WTC11 (cell line): ENCODE data around the gene IFITM10. TPM values are rescaled to one million over a fixed set of nuclear protein-coding genes. Genes with fewer than 3 reads are reported as not detected.

ENCODE experiments used
- ATAC-seq: fragments of 200-7000 bp; cut with Tn5 transposase; 2 replicates; pipeline ENCODE4 v1.10.0; 2021; ENCODE audit warnings: mild to moderate bottlenecking, moderate library complexity
- CTCF ChIA-PET: fragments of 300-600 bp; sonication (Branson Sonifier 250); formaldehyde crosslinking; loops from one replicate; lab custom pipeline; 2021; ENCODE audit warnings: antibody characterized with exemption; lab: Charles Lee
- POLR2A ChIA-PET: fragments of 350-600 bp; sonication (Branson Sonifier 250); formaldehyde crosslinking; loops from one replicate; lab custom pipeline; 2021; ENCODE audit warnings: antibody characterized with exemption; lab: Charles Lee
- DNase-seq: peaks from one replicate; pipeline ENCODE4 v3.0.0; 2021; ENCODE audit warnings: low spot score
- H3K27ac Mint-ChIP-seq: 2 replicates; pipeline ENCODE4 v1.8.0; 2021; ENCODE audit warnings: mixed read lengths
- H3K27me3 Mint-ChIP-seq: 2 replicates; pipeline ENCODE4 v1.8.0; 2021; ENCODE audit warnings: low read depth, mild to moderate bottlenecking, moderate library complexity, mixed read lengths
- H3K36me3 Mint-ChIP-seq: 2 replicates; pipeline ENCODE4 v1.8.0; 2021; ENCODE audit warnings: mixed read lengths
- H3K4me1 Mint-ChIP-seq: 2 replicates; pipeline ENCODE4 v1.8.0; 2022; ENCODE audit warnings: mixed read lengths
- H3K4me3 Mint-ChIP-seq: 2 replicates; pipeline ENCODE4 v1.8.0; 2021; ENCODE audit warnings: mild to moderate bottlenecking, moderate library complexity, mixed read lengths
- H3K9me3 Mint-ChIP-seq: 2 replicates; pipeline ENCODE4 v1.8.0; 2021; ENCODE audit warnings: mixed read lengths
- AR ChIP-seq: fragments of 250-450 bp; sonication (Bioruptor Pico); IDR thresholded peaks from 2 replicates; pipeline ENCODE4 v1.9.0; 2021; ENCODE audit warnings: mild to moderate bottlenecking
- ARID4B ChIP-seq: sonication (generic); formaldehyde crosslinking; IDR thresholded peaks from 2 replicates; pipeline ENCODE4 v1.8.0; 2023; ENCODE audit warnings: missing genetic modification reagents, mild to moderate bottlenecking, borderline replicate concordance
- CDX4 ChIP-seq: fragments of 250-450 bp; sonication (Bioruptor Pico); IDR thresholded peaks from 2 replicates; pipeline ENCODE4 v1.9.0; 2021; ENCODE audit warnings: moderate library complexity, mild to moderate bottlenecking, inconsistent platforms, borderline replicate concordance
- CREB1 ChIP-seq: sonication (generic); formaldehyde crosslinking; IDR thresholded peaks from 2 replicates; pipeline ENCODE4 v1.8.0; 2023; ENCODE audit warnings: mild to moderate bottlenecking, missing genetic modification reagents
- E2F4 ChIP-seq: sonication (generic); formaldehyde crosslinking; IDR thresholded peaks from 2 replicates; pipeline ENCODE4 v1.8.1; 2022; ENCODE audit warnings: low read depth, mild to moderate bottlenecking, moderate library complexity, missing genetic modification reagents, borderline replicate concordance
- GRHL2 ChIP-seq: fragments of 250-450 bp; sonication (Bioruptor Pico); IDR thresholded peaks from 2 replicates; pipeline ENCODE4 v1.8.0; 2022; ENCODE audit warnings: mild to moderate bottlenecking, moderate library complexity; ENCODE audit not compliant: insufficient replicate concordance, severe bottlenecking
- HMGA2 ChIP-seq: fragments of 250-450 bp; sonication (Bioruptor Pico); IDR thresholded peaks from 2 replicates; pipeline ENCODE4 v1.4.0; 2021; ENCODE audit warnings: mild to moderate bottlenecking, moderate library complexity
- JUN ChIP-seq: sonication (generic); formaldehyde crosslinking; IDR thresholded peaks from 2 replicates; pipeline ENCODE4 v1.8.0; 2023; ENCODE audit warnings: mild to moderate bottlenecking, missing genetic modification reagents
- MAX ChIP-seq: sonication (generic); formaldehyde crosslinking; IDR thresholded peaks from 2 replicates; pipeline ENCODE4 v1.8.0; 2022; ENCODE audit warnings: mild to moderate bottlenecking, missing genetic modification reagents
- NR1H2 ChIP-seq: sonication (generic); formaldehyde crosslinking; IDR thresholded peaks from 2 replicates; pipeline ENCODE4 v1.9.0; 2021; ENCODE audit warnings: mild to moderate bottlenecking, moderate library complexity, missing genetic modification reagents
- OVOL2 ChIP-seq: fragments of 250-450 bp; sonication (Bioruptor Pico); IDR thresholded peaks from 2 replicates; pipeline ENCODE4 v1.9.0; 2021; ENCODE audit warnings: mild to moderate bottlenecking, borderline replicate concordance
- PRRX2 ChIP-seq: fragments of 250-450 bp; sonication (Bioruptor Pico); IDR thresholded peaks from 2 replicates; pipeline ENCODE4 v1.8.0; 2021; ENCODE audit warnings: mild to moderate bottlenecking
- ZBTB21 ChIP-seq: sonication (generic); formaldehyde crosslinking; IDR thresholded peaks from 2 replicates; pipeline ENCODE4 v1.8.1; 2023; ENCODE audit warnings: mild to moderate bottlenecking, missing genetic modification reagents, borderline replicate concordance
- ZNF138 ChIP-seq: sonication (generic); formaldehyde crosslinking; conservative IDR thresholded peaks from 2 replicates; pipeline ENCODE4 v1.8.1; 2022; ENCODE audit warnings: mild to moderate bottlenecking, moderate library complexity, missing genetic modification reagents
- ZNF317 ChIP-seq: sonication (generic); formaldehyde crosslinking; IDR thresholded peaks from 2 replicates; pipeline ENCODE4 v1.8.1; 2023; ENCODE audit warnings: low read depth, mild to moderate bottlenecking, moderate library complexity, missing genetic modification reagents, borderline replicate concordance
- ZNF416 ChIP-seq: fragments of 250-450 bp; sonication (Bioruptor Pico); IDR thresholded peaks from 2 replicates; pipeline ENCODE4 v1.9.0; 2021; ENCODE audit warnings: mild to moderate bottlenecking, inconsistent platforms
- ZNF423 ChIP-seq: fragments of 250-450 bp; sonication (Bioruptor Pico); IDR thresholded peaks from 2 replicates; pipeline ENCODE4 v2.1.2; 2022; ENCODE audit warnings: mild to moderate bottlenecking, moderate library complexity
- ZNF532 ChIP-seq: fragments of 250-450 bp; sonication (Bioruptor Pico); IDR thresholded peaks from 2 replicates; pipeline ENCODE4 v1.9.0; 2021; ENCODE audit warnings: mild to moderate bottlenecking, borderline replicate concordance
- ZSCAN18 ChIP-seq: fragments of 250-450 bp; sonication (Bioruptor Pico); IDR thresholded peaks from 2 replicates; pipeline ENCODE4 v2.1.2; 2022; ENCODE audit warnings: mild to moderate bottlenecking, moderate library complexity
- total RNA-seq: library from RNA; stranded (reverse); gene quantifications from 3 replicates; pipeline ENCODE4 v1.2.3, GENCODE V29; 2021

Gene IFITM10
- total RNA-seq, 1 experiment from 2014 or later, result 1.7 TPM

GRCh38 chr11:1744891-1745700, 5.3 kb downstream of the IFITM10 start (continued):
- TF ChIP-seq NR1H2 (CRISPR knock-in tag), result no peak
- TF ChIP-seq ZNF138 (CRISPR knock-in tag), result no peak
- no peak for TF ChIP-seq CREB1 (CRISPR knock-in tag)
- TF ChIP-seq AR (CRISPR knock-in tag), result no peak
- TF ChIP-seq ZNF423 (CRISPR knock-in tag), result no peak
- no peak for TF ChIP-seq ZNF532
- TF ChIP-seq JUN (CRISPR knock-in tag), result no peak
- TF ChIP-seq CDX4 (CRISPR knock-in tag), result no peak
- no peak for TF ChIP-seq ZBTB21 (CRISPR knock-in tag)
- TF ChIP-seq GRHL2, result no peak
- TF ChIP-seq OVOL2, result no peak
- no peak for TF ChIP-seq ZNF317 (CRISPR knock-in tag)

- Mint-ChIP-seq H3K27me3 (peaks cover 47% of the 10 kb centered on the region), H3K27ac (no peak overlapping the region), H3K4me3 (no peak overlapping the region), H3K36me3 (peaks cover 10% of the 10 kb centered on the region), H3K9me3 (peaks cover 12% of the 10 kb centered on the region), H3K4me1 (no peaks in the 10 kb centered on the region)
- DNase-seq (no peak), ATAC-seq (no peak)
- CTCF ChIA-PET, result interaction anchor here (1.5 to 1.7 kb wide), 2 partner anchors 50 to 80 kb away, joined by 3 to 5 read pairs; no protein-coding TSS in a partner anchor
- POLR2A ChIA-PET, result no interaction called here
- no peak for TF ChIP-seq GRHL2
- TF ChIP-seq JUN (CRISPR knock-in tag), result no peak
- TF ChIP-seq PRRX2 (CRISPR knock-in tag), result no peak
- TF ChIP-seq ZNF416 (CRISPR knock-in tag), result no peak
- TF ChIP-seq ARID4B (CRISPR knock-in tag), result no peak
- no peak for TF ChIP-seq HMGA2 (CRISPR knock-in tag)
- TF ChIP-seq ZSCAN18, result no peak
- no peak for TF ChIP-seq E2F4 (CRISPR knock-in tag)
- TF ChIP-seq MAX (CRISPR knock-in tag), result no peak
Measured at GRCh38 chr11:1744137-1744886, 6.1 kb downstream of the IFITM10 start.
